ENCODE data around the gene LAMC2.

The LAMC2 gene

DNA sequence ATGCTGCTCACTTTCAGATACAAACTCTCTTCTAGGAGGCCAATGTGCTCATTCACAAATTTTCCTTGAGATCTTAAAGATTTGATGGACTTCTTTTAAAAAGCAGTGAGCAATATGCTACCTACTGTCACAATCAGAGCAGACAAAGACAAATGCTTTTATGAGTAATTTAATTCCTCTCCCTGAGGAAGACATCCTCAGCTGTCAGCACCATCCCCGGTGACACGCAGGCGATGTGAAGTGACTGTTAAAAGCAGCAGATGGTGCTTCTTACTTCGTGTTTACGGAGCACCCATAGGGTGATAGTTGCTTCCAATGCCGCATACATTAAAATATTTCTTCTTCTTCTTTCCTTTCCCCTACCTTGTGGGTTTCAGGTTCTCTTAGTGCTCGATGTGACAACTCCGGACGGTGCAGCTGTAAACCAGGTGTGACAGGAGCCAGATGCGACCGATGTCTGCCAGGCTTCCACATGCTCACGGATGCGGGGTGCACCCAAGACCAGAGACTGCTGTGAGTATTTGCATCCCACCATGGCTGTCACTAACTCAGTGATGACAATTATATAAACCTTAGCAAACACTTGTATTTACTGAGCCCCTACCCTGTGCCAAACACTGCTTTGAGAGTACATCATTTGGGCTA, 29.1 kb downstream of the LAMC2 start:
- TF ChIP-seq, protein P1, sequence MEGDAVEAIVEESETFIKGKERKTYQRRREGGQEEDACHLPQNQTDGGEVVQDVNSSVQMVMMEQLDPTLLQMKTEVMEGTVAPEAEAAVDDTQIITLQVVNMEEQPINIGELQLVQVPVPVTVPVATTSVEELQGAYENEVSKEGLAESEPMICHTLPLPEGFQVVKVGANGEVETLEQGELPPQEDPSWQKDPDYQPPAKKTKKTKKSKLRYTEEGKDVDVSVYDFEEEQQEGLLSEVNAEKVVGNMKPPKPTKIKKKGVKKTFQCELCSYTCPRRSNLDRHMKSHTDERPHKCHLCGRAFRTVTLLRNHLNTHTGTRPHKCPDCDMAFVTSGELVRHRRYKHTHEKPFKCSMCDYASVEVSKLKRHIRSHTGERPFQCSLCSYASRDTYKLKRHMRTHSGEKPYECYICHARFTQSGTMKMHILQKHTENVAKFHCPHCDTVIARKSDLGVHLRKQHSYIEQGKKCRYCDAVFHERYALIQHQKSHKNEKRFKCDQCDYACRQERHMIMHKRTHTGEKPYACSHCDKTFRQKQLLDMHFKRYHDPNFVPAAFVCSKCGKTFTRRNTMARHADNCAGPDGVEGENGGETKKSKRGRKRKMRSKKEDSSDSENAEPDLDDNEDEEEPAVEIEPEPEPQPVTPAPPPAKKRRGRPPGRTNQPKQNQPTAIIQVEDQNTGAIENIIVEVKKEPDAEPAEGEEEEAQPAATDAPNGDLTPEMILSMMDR (IDR thresholded peaks at IDR 0.05; ENCODE audit: low read depth, low read length, missing control alignments), result no peak
- Histone ChIP-seq H3K27me3 (replicated peaks) (no peaks in the 10 kb centered on the region), H3K27ac (no peak overlapping the region), H3K4me3 (ENCODE audit: low read depth, low read length) (no peak overlapping the region), H3K36me3 (replicated peaks) (no peaks in the 10 kb centered on the region)
- DNase-seq, result no peak
- in situ Hi-C loops (cut with HindIII; ENCODE audit: low pct_ligation_motif_present, low sequenced_read_pairs), result no loop called here

DNA sequence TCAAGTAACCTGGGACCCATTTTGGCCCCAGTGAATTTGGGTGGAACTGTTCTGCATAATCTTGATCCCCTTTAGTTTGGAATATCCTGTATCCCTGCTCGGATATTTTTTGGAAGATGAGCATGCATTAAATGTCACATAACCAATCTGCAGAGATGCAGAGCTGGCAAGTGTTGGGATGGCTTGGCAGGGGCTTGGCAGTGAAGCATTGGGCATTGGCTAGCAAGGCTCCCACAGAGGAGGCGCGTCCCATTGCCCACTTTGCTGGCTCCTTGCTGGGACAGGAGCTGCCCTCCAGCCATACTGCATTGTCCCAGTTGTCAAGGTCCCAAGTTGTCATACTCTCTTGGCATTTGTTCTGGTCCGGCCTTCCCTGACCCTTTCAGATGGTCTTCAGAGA, 29.9 kb downstream of the LAMC2 start:
- TF ChIP-seq, protein P1 (IDR thresholded peaks at IDR 0.05; ENCODE audit: low read depth, low read length, missing control alignments), result no peak
- no peak for DNase-seq
- in situ Hi-C loops (cut with HindIII; ENCODE audit: low pct_ligation_motif_present, low sequenced_read_pairs), result no loop called here
- H3K4me3 ChIP-seq (ENCODE audit: low read depth, low read length), result no peak overlapping the region
- H3K27me3 ChIP-seq (replicated peaks), result no peaks in the 10 kb centered on the region
- H3K27ac ChIP-seq, result no peak overlapping the region
- H3K36me3 ChIP-seq (replicated peaks), result no peaks in the 10 kb centered on the region

DNA sequence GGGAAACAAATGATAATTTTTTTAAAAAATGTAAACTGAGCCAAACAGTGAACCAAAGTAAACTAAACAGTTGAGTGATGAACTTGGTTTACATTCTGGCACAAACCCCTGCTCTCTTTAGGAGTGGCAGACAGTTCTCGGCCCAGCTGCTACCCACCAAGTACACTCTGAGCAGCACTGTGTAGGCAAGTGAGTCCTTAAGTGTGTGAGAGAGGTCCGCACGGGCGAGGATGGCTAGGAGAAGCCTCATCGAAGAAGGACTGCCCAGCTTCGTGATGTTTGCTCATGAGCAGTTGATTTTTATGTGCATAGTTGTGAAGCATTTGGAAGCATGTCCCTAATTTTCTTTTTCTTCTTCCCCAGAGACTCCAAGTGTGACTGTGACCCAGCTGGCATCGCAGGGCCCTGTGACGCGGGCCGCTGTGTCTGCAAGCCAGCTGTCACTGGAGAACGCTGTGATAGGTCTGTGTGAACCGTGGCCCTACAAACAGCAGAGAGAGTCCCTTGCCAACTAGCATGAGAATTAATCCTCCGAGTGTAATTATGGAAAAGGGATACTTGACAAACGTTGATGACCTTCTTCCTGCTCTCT, 32.1 kb downstream of the LAMC2 start:
- Histone ChIP-seq H3K27ac (no peak overlapping the region), H3K36me3 (replicated peaks) (no peaks in the 10 kb centered on the region), H3K4me3 (ENCODE audit: low read depth, low read length) (no peak overlapping the region), H3K27me3 (replicated peaks) (no peaks in the 10 kb centered on the region)
- in situ Hi-C loops (cut with HindIII; ENCODE audit: low pct_ligation_motif_present, low sequenced_read_pairs), result no loop called here
- TF ChIP-seq, protein P1 (IDR thresholded peaks at IDR 0.05; ENCODE audit: low read depth, low read length, missing control alignments), result no peak
- no peak for DNase-seq

DNA sequence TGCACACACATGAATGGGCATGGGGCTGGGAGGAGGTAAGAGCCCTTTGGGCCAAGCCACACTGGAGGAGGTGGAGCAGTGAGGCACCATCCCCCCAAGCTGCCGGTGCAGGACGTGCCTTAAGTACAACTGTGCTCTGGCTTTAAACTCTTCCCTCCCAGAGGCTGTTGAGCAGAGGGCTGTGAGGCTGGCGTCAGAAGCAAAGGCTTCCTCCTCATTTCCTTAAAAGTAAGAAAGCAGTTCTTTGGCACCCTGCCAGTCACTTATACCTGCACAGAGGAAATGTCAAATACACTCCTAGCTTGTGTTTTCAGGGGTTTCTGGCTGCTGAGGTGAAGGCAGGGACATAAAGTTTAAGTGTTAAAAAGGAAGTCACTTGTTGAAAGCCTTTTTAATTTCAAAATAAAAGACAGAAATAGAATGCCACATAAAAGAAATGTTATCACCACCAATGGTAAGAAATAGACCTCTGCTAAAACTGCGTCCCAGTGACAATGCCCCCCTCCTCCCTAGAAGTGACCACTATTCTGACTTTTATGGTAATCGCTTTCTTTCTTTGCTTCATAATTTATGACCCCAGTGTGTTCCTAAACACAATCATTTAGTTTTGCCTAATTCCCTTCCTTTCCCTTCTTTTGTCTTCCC, 33.0 kb downstream of the LAMC2 start:
- TF ChIP-seq, protein P1 (IDR thresholded peaks at IDR 0.05; ENCODE audit: low read depth, low read length, missing control alignments), result no peak
- DNase-seq, result no peak
- H3K4me3 ChIP-seq (ENCODE audit: low read depth, low read length), result no peak overlapping the region
- in situ Hi-C loops (cut with HindIII; ENCODE audit: low pct_ligation_motif_present, low sequenced_read_pairs), result no loop called here
- no peaks in the 10 kb centered on the region for H3K36me3 ChIP-seq (replicated peaks)
- H3K27me3 ChIP-seq (replicated peaks), result no peaks in the 10 kb centered on the region
- H3K27ac ChIP-seq, result no peak overlapping the region

DNA sequence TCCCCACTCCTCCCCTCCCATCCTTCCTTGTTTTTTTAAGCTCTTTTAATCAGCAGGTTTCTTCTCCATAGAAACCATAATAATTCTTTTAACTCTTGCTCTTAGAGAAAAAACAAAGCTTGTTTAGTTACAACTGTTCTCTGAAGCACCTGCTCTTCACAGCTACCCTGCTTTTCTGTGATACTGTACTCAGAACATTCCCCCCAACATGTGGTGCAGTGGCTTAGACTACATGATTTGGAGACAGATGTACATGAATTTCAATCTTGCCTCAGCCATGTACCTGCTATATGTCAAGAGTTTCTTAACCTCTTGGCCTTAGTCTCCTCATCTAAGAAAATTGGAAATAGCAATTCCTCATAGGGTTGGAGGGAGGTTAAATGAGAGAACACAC, 33.5 kb downstream of the LAMC2 start:
- no peak overlapping the region for H3K4me3 ChIP-seq (ENCODE audit: low read depth, low read length)
- H3K27ac ChIP-seq, result no peak overlapping the region
- no peaks in the 10 kb centered on the region for H3K27me3 ChIP-seq (replicated peaks)
- TF ChIP-seq, protein P1 (IDR thresholded peaks at IDR 0.05; ENCODE audit: low read depth, low read length, missing control alignments), result no peak
- H3K36me3 ChIP-seq (replicated peaks), result no peaks in the 10 kb centered on the region
- no peak for DNase-seq
- in situ Hi-C loops (cut with HindIII; ENCODE audit: low pct_ligation_motif_present, low sequenced_read_pairs), result no loop called here
